Measurements from ENCODE around the gene NFYA. TPM values are rescaled to one million over a fixed set of nuclear protein-coding genes. Genes with fewer than 3 reads are reported as not detected.

NFYA gene
- total RNA-seq = 10 to 100 TPM; 16.4 to 20.3 TPM
- 10 to 100 TPM; 50.6 to 58.6 (median 54.9) TPM for polyA plus RNA-seq (ENCODE audit: insufficient read length in 6 of 6)
- long read RNA-seq, donor 1, transcript NFYA-202 (9 exons, 1,660 nt) = major isoform, 6 of 66 reads
- long read RNA-seq, donor 1, partial matches to known transcripts = 59 of 66 reads
- long read RNA-seq, donor 1, other reads (novel, unspliced or antisense) = 0 of 66 reads
- long read RNA-seq, donor 2, partial matches to known transcripts = 5 of 9 reads
- long read RNA-seq, donor 2, other reads (novel, unspliced or antisense) = 0 of 9 reads
- long read RNA-seq, donor 3, partial matches to known transcripts = 0 of 6 reads
- long read RNA-seq, donor 3, other reads (novel, unspliced or antisense) = 0 of 6 reads
- long read RNA-seq, donor 4, partial matches to known transcripts = 0 of 1 reads
- long read RNA-seq, donor 4, other reads (novel, unspliced or antisense) = 0 of 1 reads
- long read RNA-seq, donor 5 = 0 reads
- long read RNA-seq, donor 6, partial matches to known transcripts = 5 of 9 reads
- long read RNA-seq, donor 6, other reads (novel, unspliced or antisense) = 0 of 9 reads
- long read RNA-seq, donor 7, partial matches to known transcripts = 0 of 2 reads
- long read RNA-seq, donor 7, other reads (novel, unspliced or antisense) = 0 of 2 reads
- long read RNA-seq, donor 8, partial matches to known transcripts = 0 of 2 reads
- long read RNA-seq, donor 8, other reads (novel, unspliced or antisense) = 0 of 2 reads
- long read RNA-seq, donor 9 = 0 reads
- long read RNA-seq, donor 10, partial matches to known transcripts = 0 of 1 reads
- long read RNA-seq, donor 10, other reads (novel, unspliced or antisense) = 1 of 1 reads
- long read RNA-seq, donor 11, partial matches to known transcripts = 0 of 3 reads
- long read RNA-seq, donor 11, other reads (novel, unspliced or antisense) = 0 of 3 reads
- long read RNA-seq, donor 12, partial matches to known transcripts = 0 of 2 reads
- long read RNA-seq, donor 12, other reads (novel, unspliced or antisense) = 0 of 2 reads

- H3K4me1 ChIP-seq = peaks cover 11 to 49% of the 10 kb centered on the region in 2 donors
- H3K36me3 ChIP-seq = no peaks in the 10 kb centered on the region
- peak within 1 kb of the TSS; percentile 99 to 100 for H3K27ac ChIP-seq
- DNase-seq = peak in 1 of 4 donors; percentile 99
- no peaks in the 10 kb centered on the region for H3K27me3 ChIP-seq
- TF ChIP-seq CTCF (IDR thresholded peaks at IDR 0.05) = no peak
- intact Hi-C loops (cut with DNase I) = no loop called here
- peak within 1 kb of the TSS; percentile 88 to 95 for H3K4me3 ChIP-seq
- ATAC-seq = peak; percentile 85
- H3K9me3 ChIP-seq = no peaks in the 10 kb centered on the region
These were observed at the start of gene NFYA for GRCh38 chr6:41072836-41073202. Gene NFYA (plus strand): TSS chr6:41072974. CDS start chr6:41079090, 6,116 bp downstream.

GRCh38 chr6:41023114-41023513, 49.7 kb upstream of the NFYA start:
- Histone ChIP-seq H3K36me3 (no peaks in the 10 kb centered on the region), H3K9me3 (no peaks in the 10 kb centered on the region), H3K4me1 (peaks cover 6 to 9% of the 10 kb centered on the region in 2 donors), H3K27ac (no peak overlapping the region), H3K27me3 (no peaks in the 10 kb centered on the region), H3K4me3 (no peak overlapping the region)
- intact Hi-C loops (cut with DNase I) = no loop called here
- DNase-seq (no peak), ATAC-seq (no peak)
- TF ChIP-seq CTCF (IDR thresholded peaks at IDR 0.05) = no peak

DNA sequence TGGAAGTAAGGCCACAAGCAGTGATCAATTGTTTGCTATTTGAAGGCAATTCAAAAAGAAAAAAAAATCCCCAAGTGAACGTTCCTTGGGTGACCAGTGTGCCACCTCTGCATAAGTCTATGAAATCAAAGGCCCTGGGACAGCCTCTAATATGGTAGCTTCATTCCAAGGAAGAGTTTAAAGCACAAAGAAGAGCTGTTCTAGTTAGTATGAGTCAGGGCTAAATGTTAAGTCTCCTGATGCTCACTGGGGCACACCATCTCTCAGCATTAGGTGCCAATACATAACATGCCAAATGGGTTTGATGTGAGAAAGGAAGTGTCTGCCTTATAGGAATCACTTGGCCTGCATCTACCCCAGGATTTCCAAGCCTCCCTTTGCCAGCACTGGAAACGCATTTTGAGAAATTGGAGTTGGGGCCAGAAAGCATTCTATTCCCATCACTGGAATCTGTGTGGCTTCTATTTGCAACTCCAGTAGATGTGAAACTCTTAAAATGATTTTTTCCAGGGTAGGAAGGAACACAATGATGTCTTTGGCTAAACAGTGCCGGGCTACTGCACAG, 46.7 kb upstream of the NFYA start:
- no peaks in the 10 kb centered on the region for H3K9me3 ChIP-seq
- no peaks in the 10 kb centered on the region for H3K27me3 ChIP-seq
- peaks cover 13 to 18% of the 10 kb centered on the region in 2 donors for H3K4me1 ChIP-seq
- intact Hi-C loops (cut with DNase I) = no loop called here
- DNase-seq (no peak), ATAC-seq (no peak)
- H3K4me3 ChIP-seq = no peak overlapping the region
- no peak overlapping the region for H3K27ac ChIP-seq
- no peak for TF ChIP-seq CTCF (IDR thresholded peaks at IDR 0.05)
- H3K36me3 ChIP-seq = no peaks in the 10 kb centered on the region

- H3K36me3 ChIP-seq = no peaks in the 10 kb centered on the region
- no peaks in the 10 kb centered on the region for H3K27me3 ChIP-seq
- intact Hi-C loops (cut with DNase I) = no loop called here
- H3K9me3 ChIP-seq = no peaks in the 10 kb centered on the region
- no peak for TF ChIP-seq CTCF (IDR thresholded peaks at IDR 0.05)
- ATAC-seq (no peak), DNase-seq (no peak)
- peaks cover 13 to 18% of the 10 kb centered on the region in 2 donors for H3K4me1 ChIP-seq
- H3K27ac ChIP-seq = peak overlapping the region in 1 of 2 donors; percentile 77
- H3K4me3 ChIP-seq = peak overlapping the region; percentile 53 to 56
These were observed 45.5 kb upstream of the NFYA start for GRCh38 chr6:41027241-41027640.

Data from left lung (tissue), 14 donors.